ENCODE measurements around the gene ZNF485.
A peak's percentile ranks its signal among the peaks of the same experiment; 100 is the strongest.
"Not testable (repeated sequence)": the region's sequence is repeated elsewhere in the genome, so short reads cannot be mapped to it uniquely, and the experiment has no call there.

Gene ZNF485

GRCh38 chr10:43584051-43584450 is 22.2 kb upstream of the ZNF485 start:
- Histone ChIP-seq H3K4me1 (ENCODE audit: control insufficient read depth in 5 of 5, insufficient read depth in 5 of 5, low read length in 5 of 5) (no peaks in the 10 kb centered on the region), H3K36me3 (ENCODE audit: control insufficient read depth in 5 of 5, insufficient read depth in 5 of 5, low read length in 5 of 5) (no peaks in the 10 kb centered on the region), H3K27me3 (ENCODE audit: control insufficient read depth in 5 of 5, insufficient read depth in 4 of 5, low read length in 5 of 5) (no peaks in the 10 kb centered on the region), H3K9me3 (ENCODE audit: control insufficient read depth in 5 of 5, low read length in 5 of 5) (no peaks in the 10 kb centered on the region), H3K9ac (ENCODE audit: low read length in 5 of 5) (no peak overlapping the region), H3K27ac (ENCODE audit: low read depth, low read length) (no peak overlapping the region), H3K4me3 (ENCODE audit: low read depth in 1 of 5, low read length in 5 of 5) (no peak overlapping the region)

GRCh38 chr10:43585046-43585445 is 21.2 kb upstream of the ZNF485 start:
- H3K9ac ChIP-seq (ENCODE audit: low read length in 5 of 5): no peak overlapping the region
- H3K27me3 ChIP-seq (ENCODE audit: control insufficient read depth in 5 of 5, insufficient read depth in 4 of 5, low read length in 5 of 5): no peaks in the 10 kb centered on the region
- H3K4me1 ChIP-seq (ENCODE audit: control insufficient read depth in 5 of 5, insufficient read depth in 5 of 5, low read length in 5 of 5): no peaks in the 10 kb centered on the region
- H3K27ac ChIP-seq (ENCODE audit: low read depth, low read length): no peak overlapping the region
- H3K36me3 ChIP-seq (ENCODE audit: control insufficient read depth in 5 of 5, insufficient read depth in 5 of 5, low read length in 5 of 5): no peaks in the 10 kb centered on the region
- no peaks in the 10 kb centered on the region for H3K9me3 ChIP-seq (ENCODE audit: control insufficient read depth in 5 of 5, low read length in 5 of 5)
- H3K4me3 ChIP-seq (ENCODE audit: low read depth in 1 of 5, low read length in 5 of 5): no peak overlapping the region

- no peaks in the 10 kb centered on the region for H3K27me3 ChIP-seq (ENCODE audit: control insufficient read depth in 5 of 5, insufficient read depth in 4 of 5, low read length in 5 of 5)
- H3K9ac ChIP-seq (ENCODE audit: low read length in 5 of 5): no peak overlapping the region
- H3K9me3 ChIP-seq (ENCODE audit: control insufficient read depth in 5 of 5, low read length in 5 of 5): no peaks in the 10 kb centered on the region
- H3K36me3 ChIP-seq (ENCODE audit: control insufficient read depth in 5 of 5, insufficient read depth in 5 of 5, low read length in 5 of 5): no peaks in the 10 kb centered on the region
- no peaks in the 10 kb centered on the region for H3K4me1 ChIP-seq (ENCODE audit: control insufficient read depth in 5 of 5, insufficient read depth in 5 of 5, low read length in 5 of 5)
- no peak overlapping the region for H3K27ac ChIP-seq (ENCODE audit: low read depth, low read length)
- no peak overlapping the region for H3K4me3 ChIP-seq (ENCODE audit: low read depth in 1 of 5, low read length in 5 of 5)
These were observed 20.1 kb upstream of the ZNF485 start for GRCh38 chr10:43585981-43586729.

- not testable (repeated sequence) for H3K27ac ChIP-seq (ENCODE audit: low read depth, low read length); H3K4me3 ChIP-seq (ENCODE audit: low read depth in 1 of 5, low read length in 5 of 5); H3K9me3 ChIP-seq (ENCODE audit: control insufficient read depth in 5 of 5, low read length in 5 of 5); H3K27me3 ChIP-seq (ENCODE audit: control insufficient read depth in 5 of 5, insufficient read depth in 4 of 5, low read length in 5 of 5); H3K4me1 ChIP-seq (ENCODE audit: control insufficient read depth in 5 of 5, insufficient read depth in 5 of 5, low read length in 5 of 5); H3K9ac ChIP-seq (ENCODE audit: low read length in 5 of 5); H3K36me3 ChIP-seq (ENCODE audit: control insufficient read depth in 5 of 5, insufficient read depth in 5 of 5, low read length in 5 of 5)
These were observed 19.5 kb upstream of the ZNF485 start for GRCh38 chr10:43586730-43587115.

GRCh38 chr10:43591303-43591904 is 14.8 kb upstream of the ZNF485 start:
- Histone ChIP-seq H3K4me3 (ENCODE audit: low read depth in 1 of 5, low read length in 5 of 5) (no peak overlapping the region), H3K27me3 (ENCODE audit: control insufficient read depth in 5 of 5, insufficient read depth in 4 of 5, low read length in 5 of 5) (no peaks in the 10 kb centered on the region), H3K9me3 (ENCODE audit: control insufficient read depth in 5 of 5, low read length in 5 of 5) (peaks cover 0 to 8% (median 2%) of the 10 kb centered on the region in 5 donors), H3K9ac (ENCODE audit: low read length in 5 of 5) (no peak overlapping the region), H3K27ac (ENCODE audit: low read depth, low read length) (no peak overlapping the region), H3K36me3 (ENCODE audit: control insufficient read depth in 5 of 5, insufficient read depth in 5 of 5, low read length in 5 of 5) (no peaks in the 10 kb centered on the region), H3K4me1 (ENCODE audit: control insufficient read depth in 5 of 5, insufficient read depth in 5 of 5, low read length in 5 of 5) (peaks cover 1 to 20% (median 12%) of the 10 kb centered on the region in 5 donors)

- Histone ChIP-seq H3K4me3 (ENCODE audit: low read depth in 1 of 5, low read length in 5 of 5) (peak overlapping the region; percentile 49 to 70 (median 59)), H3K9me3 (ENCODE audit: control insufficient read depth in 5 of 5, low read length in 5 of 5) (peaks cover 0 to 8% (median 2%) of the 10 kb centered on the region in 5 donors), H3K4me1 (ENCODE audit: control insufficient read depth in 5 of 5, insufficient read depth in 5 of 5, low read length in 5 of 5) (peaks cover 1 to 22% (median 12%) of the 10 kb centered on the region in 5 donors), H3K9ac (ENCODE audit: low read length in 5 of 5) (peak overlapping the region in 3 of 5 donors; percentile 6 to 60 (median 46)), H3K27me3 (ENCODE audit: control insufficient read depth in 5 of 5, insufficient read depth in 4 of 5, low read length in 5 of 5) (no peaks in the 10 kb centered on the region), H3K27ac (ENCODE audit: low read depth, low read length) (no peak overlapping the region), H3K36me3 (ENCODE audit: control insufficient read depth in 5 of 5, insufficient read depth in 5 of 5, low read length in 5 of 5) (no peaks in the 10 kb centered on the region)
These were observed 11.2 kb upstream of the ZNF485 start for GRCh38 chr10:43594944-43595589.

GRCh38 chr10:43595739-43596298 is 10.4 kb upstream of the ZNF485 start:
- Histone ChIP-seq H3K27ac (ENCODE audit: low read depth, low read length) (no peak overlapping the region), H3K27me3 (ENCODE audit: control insufficient read depth in 5 of 5, insufficient read depth in 4 of 5, low read length in 5 of 5) (no peaks in the 10 kb centered on the region), H3K36me3 (ENCODE audit: control insufficient read depth in 5 of 5, insufficient read depth in 5 of 5, low read length in 5 of 5) (no peaks in the 10 kb centered on the region), H3K4me1 (ENCODE audit: control insufficient read depth in 5 of 5, insufficient read depth in 5 of 5, low read length in 5 of 5) (peaks cover 1 to 22% (median 12%) of the 10 kb centered on the region in 5 donors), H3K9me3 (ENCODE audit: control insufficient read depth in 5 of 5, low read length in 5 of 5) (peaks cover 0 to 8% (median 2%) of the 10 kb centered on the region in 5 donors), H3K4me3 (ENCODE audit: low read depth in 1 of 5, low read length in 5 of 5) (peak overlapping the region in 3 of 5 donors; percentile 59 to 70 (median 63)), H3K9ac (ENCODE audit: low read length in 5 of 5) (no peak overlapping the region)

GRCh38 chr10:43596546-43596945 is 9.7 kb upstream of the ZNF485 start:
- Histone ChIP-seq H3K27me3 (ENCODE audit: control insufficient read depth in 5 of 5, insufficient read depth in 4 of 5, low read length in 5 of 5) (no peaks in the 10 kb centered on the region), H3K4me3 (ENCODE audit: low read depth in 1 of 5, low read length in 5 of 5) (no peak overlapping the region), H3K27ac (ENCODE audit: low read depth, low read length) (no peak overlapping the region), H3K9ac (ENCODE audit: low read length in 5 of 5) (no peak overlapping the region), H3K9me3 (ENCODE audit: control insufficient read depth in 5 of 5, low read length in 5 of 5) (peaks cover 0 to 5% (median 2%) of the 10 kb centered on the region in 5 donors), H3K36me3 (ENCODE audit: control insufficient read depth in 5 of 5, insufficient read depth in 5 of 5, low read length in 5 of 5) (no peaks in the 10 kb centered on the region), H3K4me1 (ENCODE audit: control insufficient read depth in 5 of 5, insufficient read depth in 5 of 5, low read length in 5 of 5) (peaks cover 1 to 22% (median 12%) of the 10 kb centered on the region in 5 donors)

GRCh38 chr10:43598446-43598845 is 7.8 kb upstream of the ZNF485 start:
- H3K36me3 ChIP-seq (ENCODE audit: control insufficient read depth in 5 of 5, insufficient read depth in 5 of 5, low read length in 5 of 5): no peaks in the 10 kb centered on the region
- H3K4me3 ChIP-seq (ENCODE audit: low read depth in 1 of 5, low read length in 5 of 5): no peak overlapping the region
- H3K27ac ChIP-seq (ENCODE audit: low read depth, low read length): no peak overlapping the region
- H3K4me1 ChIP-seq (ENCODE audit: control insufficient read depth in 5 of 5, insufficient read depth in 5 of 5, low read length in 5 of 5): peaks cover 1 to 22% (median 12%) of the 10 kb centered on the region in 5 donors
- no peaks in the 10 kb centered on the region for H3K9me3 ChIP-seq (ENCODE audit: control insufficient read depth in 5 of 5, low read length in 5 of 5)
- no peak overlapping the region for H3K9ac ChIP-seq (ENCODE audit: low read length in 5 of 5)
- H3K27me3 ChIP-seq (ENCODE audit: control insufficient read depth in 5 of 5, insufficient read depth in 4 of 5, low read length in 5 of 5): no peaks in the 10 kb centered on the region

GRCh38 chr10:43599333-43599732 is 6.9 kb upstream of the ZNF485 start:
- H3K4me1 ChIP-seq (ENCODE audit: control insufficient read depth in 5 of 5, insufficient read depth in 5 of 5, low read length in 5 of 5): peaks cover 1 to 22% (median 12%) of the 10 kb centered on the region in 5 donors
- no peak overlapping the region for H3K9ac ChIP-seq (ENCODE audit: low read length in 5 of 5)
- no peaks in the 10 kb centered on the region for H3K9me3 ChIP-seq (ENCODE audit: control insufficient read depth in 5 of 5, low read length in 5 of 5)
- no peaks in the 10 kb centered on the region for H3K36me3 ChIP-seq (ENCODE audit: control insufficient read depth in 5 of 5, insufficient read depth in 5 of 5, low read length in 5 of 5)
- H3K27ac ChIP-seq (ENCODE audit: low read depth, low read length): no peak overlapping the region
- H3K27me3 ChIP-seq (ENCODE audit: control insufficient read depth in 5 of 5, insufficient read depth in 4 of 5, low read length in 5 of 5): no peaks in the 10 kb centered on the region
- no peak overlapping the region for H3K4me3 ChIP-seq (ENCODE audit: low read depth in 1 of 5, low read length in 5 of 5)
